K562 (cell line): ENCODE results near the gene RNU6-9. TPM values are rescaled to one million over a fixed set of nuclear protein-coding genes. Genes with fewer than 3 reads are reported as not detected.

Experiments used
- CHCHD3 ChIP-seq: fragments of 250-450 bp; sonication (Bioruptor Pico); IDR thresholded peaks from 2 replicates; pipeline ENCODE4 v2.1.2; 2022; ENCODE audit warnings: mild to moderate bottlenecking
- CREBBP ChIP-seq: IDR thresholded peaks from one replicate; pipeline ENCODE4 v1.6.1; 2012; ENCODE audit warnings: low read depth, mild to moderate bottlenecking, control low read depth, inconsistent platforms, low read length
- FOXJ2 ChIP-seq: fragments of 200-800 bp; sonication (Bioruptor generic); IDR thresholded peaks from 2 replicates; pipeline ENCODE4 v1.6.1; 2016; ENCODE audit warnings: missing genetic modification characterization, missing compliant biosample characterization
- FOXO4 ChIP-seq: fragments of 450-650 bp; formaldehyde crosslinking; IDR thresholded peaks from 2 replicates; pipeline ENCODE4 v1.4.0; 2020; ENCODE audit warnings: mild to moderate bottlenecking, moderate library complexity
- KLF1 ChIP-seq: fragments of 450-650 bp; IDR thresholded peaks from 2 replicates; pipeline ENCODE4 v1.6.1; 2016; ENCODE audit warnings: missing genetic modification characterization, missing compliant biosample characterization
- SAP30 ChIP-seq: fragments of 200-600 bp; sonication (generic); IDR thresholded peaks from 2 replicates; pipeline ENCODE4 v1.6.1; 2012; ENCODE audit warnings: borderline replicate concordance, low read depth, mild to moderate bottlenecking, moderate library complexity, low read length, control low read depth, inconsistent platforms; ENCODE audit not compliant: insufficient read depth, poor library complexity, severe bottlenecking
- SRSF3 ChIP-seq: fragments of 200-400 bp; formaldehyde crosslinking; IDR thresholded peaks from 2 replicates; pipeline ENCODE4 v1.6.1; 2016; ENCODE audit warnings: mild to moderate bottlenecking, low read length, moderate library complexity; ENCODE audit not compliant: insufficient read depth
- TFAP4 ChIP-seq: sonication (generic); formaldehyde crosslinking; IDR thresholded peaks from 2 replicates; pipeline ENCODE4 v1.8.0; 2022; ENCODE audit warnings: missing genetic modification reagents, mild to moderate bottlenecking, moderate library complexity, borderline replicate concordance
- THRA ChIP-seq: fragments of 450-650 bp; IDR thresholded peaks from 2 replicates; pipeline ENCODE4 v1.6.1; 2017; ENCODE audit warnings: mild to moderate bottlenecking, moderate library complexity
- USF1 ChIP-seq: sonication (generic); formaldehyde crosslinking; IDR thresholded peaks from 2 replicates; pipeline ENCODE4 v1.9.0; 2022; ENCODE audit warnings: mild to moderate bottlenecking, missing genetic modification reagents
- ZNF318 ChIP-seq, 2 experiments: fragments of 450-650 bp; IDR thresholded peaks; 2 replicates each; pipeline ENCODE4 v1.6.1; 2016; ENCODE audit warnings: mild to moderate bottlenecking in 2 of 2, borderline replicate concordance in 1 of 2, low read depth in 1 of 2, moderate library complexity in 1 of 2
- ZNF384 ChIP-seq: IDR thresholded peaks from 2 replicates; pipeline ENCODE4 v1.6.1; 2012; ENCODE audit warnings: low read depth, low read length, improper control_type of control experiment
- ZNF586 ChIP-seq: fragments of 450-650 bp; formaldehyde crosslinking; conservative IDR thresholded peaks from 2 replicates; pipeline ENCODE4 v1.4.0; 2020; ENCODE audit warnings: mild to moderate bottlenecking, moderate library complexity
- polyA plus RNA-seq, 8 experiments: library from polyadenylated mRNA; depleted of rRNA in 4 of 8; stranded (reverse) in 5 of 8; unstranded in 3 of 8; fragments of >200 nt; fragmentation: Nextera tagmentation in 2 of 8; fragmentation: Illumina TruSeq in 1 of 8; extraction: Ambion mirVana in 2 of 8; extraction: Trizol in 1 of 8; gene quantifications; 2 replicates each; pipeline versions ENCODE4 v1.2.1 to v1.2.3, GENCODE V29; 2011 to 2014; ENCODE audit warnings: inconsistent platforms in 1 of 8, missing spikeins in 1 of 8
- total RNA-seq, 7 experiments: library from RNA; depleted of rRNA in 6 of 7; stranded (reverse); fragments of >200 nt in 6 of 7; fragmentation: Illumina TruSeq in 2 of 7; extraction: Trizol in 2 of 7; gene quantifications; 2 replicates each; pipeline versions ENCODE4 v1.2.1 to v1.2.3, GENCODE V29; 2011 to 2021; ENCODE audit warnings: low replicate concordance in 1 of 7

The RNU6-9 gene
- total and polyA plus RNA-seq, 9 of the 15 experiments (the other 6 are each of a cell fraction or from before 2014, with no cell fraction given): not detected

GRCh38 chr19:925087-925525 is 31.8 kb downstream of the RNU6-9 start (continued):
- TF ChIP-seq TFAP4: peak; percentile 15; the same call in 1 of the 2 replicates
- no peak for TF ChIP-seq SAP30
- peak; percentile 92 for TF ChIP-seq USF1 (CRISPR knock-in tag)
- peak; percentile 80 for TF ChIP-seq ZNF586
- TF ChIP-seq THRA: no peak
- TF ChIP-seq CREBBP: no peak
- TF ChIP-seq SRSF3: no peak
- TF ChIP-seq CHCHD3 (CRISPR knock-in tag): no peak
- no peak for TF ChIP-seq FOXO4 (CRISPR knock-in tag)
- TF ChIP-seq KLF1 (tag): no peak
- TF ChIP-seq ZNF318 (IDR thresholded peaks at IDR 0.05; ENCODE audit: borderline replicate concordance in 1 of 2, low read depth in 1 of 2): no peak
- TF ChIP-seq ZNF384: no peak
- TF ChIP-seq FOXJ2 (tag): no peak
